Measurements from ENCODE around the gene KIF15.

KIF15 gene

GRCh38 chr3:44877333-44877732 lies 115.7 kb downstream of the KIF15 start:
- DNase-seq, result no peak

GRCh38 chr3:44880284-44880683 lies 118.7 kb downstream of the KIF15 start:
- no peak for DNase-seq

GRCh38 chr3:44883213-44883955 lies 121.8 kb downstream of the KIF15 start:
- DNase-seq, result no peak

- DNase-seq, result peak in 1 of 51 donors; percentile 21
Measured at GRCh38 chr3:44883999-44884431, 122.4 kb downstream of the KIF15 start.

- peak in 1 of 51 donors; percentile 5 for DNase-seq
Measured at GRCh38 chr3:44885618-44886017, 124.0 kb downstream of the KIF15 start.

- no peak for DNase-seq
Measured at GRCh38 chr3:44886561-44886960, 125.0 kb downstream of the KIF15 start.

GRCh38 chr3:44887101-44887500 lies 125.5 kb downstream of the KIF15 start:
- DNase-seq, result no peak

- no peak for DNase-seq
Measured at GRCh38 chr3:44890258-44890657, 128.7 kb downstream of the KIF15 start.

- DNase-seq, result no peak
Measured at GRCh38 chr3:44890852-44891251, 129.3 kb downstream of the KIF15 start.

GRCh38 chr3:44892689-44893088 lies 131.1 kb downstream of the KIF15 start:
- DNase-seq, result no peak

- DNase-seq, result no peak
Measured at GRCh38 chr3:44893097-44893496, 131.5 kb downstream of the KIF15 start.

GRCh38 chr3:44894485-44894884 lies 132.9 kb downstream of the KIF15 start:
- DNase-seq, result no peak

GRCh38 chr3:44896440-44896839 lies 134.8 kb downstream of the KIF15 start:
- no peak for DNase-seq

- no peak for DNase-seq
Measured at GRCh38 chr3:44899683-44900367, 138.2 kb downstream of the KIF15 start.

GRCh38 chr3:44902628-44903027 lies 141.0 kb downstream of the KIF15 start:
- DNase-seq, result no peak
